ENCODE data around the gene FAT4. TPM values are rescaled to one million over a fixed set of nuclear protein-coding genes. Genes with fewer than 3 reads are reported as not detected.

FAT4 gene
- total RNA-seq, 2 experiments from 2014 or later: not detected

- H3K9me3 Mint-ChIP-seq: no peaks in the 10 kb centered on the region
- H3K36me3 Mint-ChIP-seq (ENCODE audit: low read depth): no peaks in the 10 kb centered on the region
- H3K4me1 Mint-ChIP-seq (ENCODE audit: low read depth): no peaks in the 10 kb centered on the region
- H3K4me3 Mint-ChIP-seq: no peak overlapping the region
- intact Hi-C loops (cut with micrococcal nuclease): no loop called here
- H3K27ac Mint-ChIP-seq: no peak overlapping the region
- no peak for DNase-seq
- no peaks in the 10 kb centered on the region for H3K27me3 Mint-ChIP-seq (ENCODE audit: low read depth)
- CTCF ChIA-PET: no interaction called here
Measured at GRCh38 chr4:125359363-125359762, 44.6 kb downstream of the FAT4 start.

- Mint-ChIP-seq H3K4me3 (no peak overlapping the region), H3K36me3 (ENCODE audit: low read depth) (no peaks in the 10 kb centered on the region), H3K9me3 (no peaks in the 10 kb centered on the region), H3K27ac (no peak overlapping the region), H3K27me3 (ENCODE audit: low read depth) (no peaks in the 10 kb centered on the region), H3K4me1 (ENCODE audit: low read depth) (no peaks in the 10 kb centered on the region)
- intact Hi-C loops (cut with micrococcal nuclease): no loop called here
- CTCF ChIA-PET: no interaction called here
- no peak for DNase-seq
Measured at GRCh38 chr4:125359960-125360634, 45.3 kb downstream of the FAT4 start.

GRCh38 chr4:125360727-125361126 lies 46.0 kb downstream of the FAT4 start:
- CTCF ChIA-PET: no interaction called here
- Mint-ChIP-seq H3K27ac (no peak overlapping the region), H3K27me3 (ENCODE audit: low read depth) (no peaks in the 10 kb centered on the region), H3K4me1 (ENCODE audit: low read depth) (no peaks in the 10 kb centered on the region), H3K4me3 (no peak overlapping the region), H3K36me3 (ENCODE audit: low read depth) (no peaks in the 10 kb centered on the region), H3K9me3 (no peaks in the 10 kb centered on the region)
- DNase-seq: no peak
- intact Hi-C loops (cut with micrococcal nuclease): no loop called here
